NCI-H526 (cell line): ENCODE results near the gene NONO.
"Not testable (repeated sequence)": the region's sequence is repeated elsewhere in the genome, so short reads cannot be mapped to it uniquely, and the experiment has no call there.

Experiments
- DNase-seq, 2 experiments: peaks; one replicate each; lab custom pipeline; 2025; lab: John Stamatoyannopoulos, UW

NONO gene, protein sequence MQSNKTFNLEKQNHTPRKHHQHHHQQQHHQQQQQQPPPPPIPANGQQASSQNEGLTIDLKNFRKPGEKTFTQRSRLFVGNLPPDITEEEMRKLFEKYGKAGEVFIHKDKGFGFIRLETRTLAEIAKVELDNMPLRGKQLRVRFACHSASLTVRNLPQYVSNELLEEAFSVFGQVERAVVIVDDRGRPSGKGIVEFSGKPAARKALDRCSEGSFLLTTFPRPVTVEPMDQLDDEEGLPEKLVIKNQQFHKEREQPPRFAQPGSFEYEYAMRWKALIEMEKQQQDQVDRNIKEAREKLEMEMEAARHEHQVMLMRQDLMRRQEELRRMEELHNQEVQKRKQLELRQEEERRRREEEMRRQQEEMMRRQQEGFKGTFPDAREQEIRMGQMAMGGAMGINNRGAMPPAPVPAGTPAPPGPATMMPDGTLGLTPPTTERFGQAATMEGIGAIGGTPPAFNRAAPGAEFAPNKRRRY

DNA sequence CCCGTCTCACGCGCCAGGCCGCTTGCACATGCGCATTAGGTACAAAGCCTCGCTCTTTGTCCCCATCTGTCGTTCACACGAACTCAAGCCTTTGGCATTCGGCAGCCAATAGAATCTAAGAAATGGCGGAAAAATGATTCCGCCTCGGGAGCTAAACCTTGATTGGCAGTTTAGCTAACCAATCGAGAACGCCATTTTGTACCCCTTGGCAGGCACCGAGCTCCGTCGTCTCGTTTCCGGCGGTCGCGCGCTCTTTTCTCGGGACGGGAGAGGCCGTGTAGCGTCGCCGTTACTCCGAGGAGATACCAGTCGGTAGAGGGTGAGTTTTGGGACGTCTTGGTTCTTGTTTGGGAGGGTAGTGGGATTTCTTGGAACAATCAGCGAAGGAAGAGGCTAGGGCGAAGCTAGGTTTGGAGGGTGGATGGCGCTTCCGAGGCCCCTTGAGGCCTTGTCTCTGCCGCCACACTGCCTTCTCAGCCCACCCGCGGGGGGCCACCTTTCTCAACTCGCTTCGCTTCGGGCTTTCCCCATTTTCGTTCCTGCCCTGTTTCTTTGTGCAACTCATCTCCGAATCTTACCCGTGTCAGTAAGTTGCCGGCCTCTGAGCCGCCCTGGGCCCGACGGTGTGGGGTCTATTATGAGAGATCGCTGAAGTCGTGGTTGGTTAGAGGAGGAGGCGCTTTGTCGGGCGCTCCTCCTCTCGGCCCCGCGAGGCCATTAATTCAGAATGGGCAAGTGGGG lies at the start of gene NONO:
Gene NONO (plus strand): TSS at position 233 of the 741 bp plus-strand sequence. CDS start 7,003 bp downstream, outside the sequence.
- DNase-seq: peak; percentile 98

DNA sequence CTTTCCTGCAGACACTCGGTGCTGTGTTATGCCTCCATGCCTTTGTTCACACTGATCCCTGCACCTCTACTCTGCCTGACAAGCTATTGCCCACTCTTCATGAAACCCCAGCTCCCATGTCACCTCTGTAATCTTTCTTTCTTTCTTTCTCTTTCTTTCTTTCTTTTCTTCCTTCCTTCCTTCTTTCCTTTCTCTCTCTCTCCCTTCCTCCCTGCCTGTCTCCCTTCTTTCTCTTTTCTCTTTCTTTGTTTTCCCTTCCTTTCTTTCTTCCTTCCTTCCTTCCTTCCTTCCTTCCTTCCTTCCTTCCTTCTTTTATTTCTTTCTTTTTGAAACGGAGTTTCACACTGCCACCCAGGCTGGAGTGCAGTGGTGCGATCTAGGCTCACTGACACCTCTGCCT lies 48.0 kb upstream of the NONO start:
- no peak for DNase-seq

- no peak for DNase-seq
Observed at GRCh38 chrX:71236836-71237235, 46.6 kb upstream of the NONO start.

- no peak for DNase-seq
Observed at GRCh38 chrX:71239781-71240180, 43.7 kb upstream of the NONO start.

GRCh38 chrX:71241301-71241700 lies 42.1 kb upstream of the NONO start:
- no peak for DNase-seq

- no peak for DNase-seq
Observed at GRCh38 chrX:71244359-71245128, 38.9 kb upstream of the NONO start.

DNA sequence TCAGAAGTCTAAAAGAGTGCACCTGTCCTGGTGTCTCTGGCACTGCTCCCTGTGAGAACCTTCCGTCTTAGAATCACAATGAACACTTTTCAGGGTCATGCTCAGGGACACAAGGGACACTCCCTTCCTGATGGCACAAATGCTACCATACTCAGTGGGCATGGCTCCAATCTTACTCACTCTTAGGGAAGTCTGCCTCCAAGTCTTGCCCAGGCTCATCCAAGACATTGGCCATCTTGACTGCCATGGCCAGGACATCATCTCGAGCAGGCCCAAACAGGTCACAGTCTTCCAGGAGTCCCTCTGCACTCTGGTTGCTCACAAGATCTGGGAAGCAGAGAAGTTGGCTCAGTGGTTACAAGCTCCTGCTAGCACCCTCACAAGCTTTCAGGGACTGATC lies 38.3 kb upstream of the NONO start:
- no peak for DNase-seq

- DNase-seq: no peak
Observed at GRCh38 chrX:71250841-71251240, 32.6 kb upstream of the NONO start.

GRCh38 chrX:71251466-71251973 lies 31.9 kb upstream of the NONO start:
- no peak for DNase-seq

DNA sequence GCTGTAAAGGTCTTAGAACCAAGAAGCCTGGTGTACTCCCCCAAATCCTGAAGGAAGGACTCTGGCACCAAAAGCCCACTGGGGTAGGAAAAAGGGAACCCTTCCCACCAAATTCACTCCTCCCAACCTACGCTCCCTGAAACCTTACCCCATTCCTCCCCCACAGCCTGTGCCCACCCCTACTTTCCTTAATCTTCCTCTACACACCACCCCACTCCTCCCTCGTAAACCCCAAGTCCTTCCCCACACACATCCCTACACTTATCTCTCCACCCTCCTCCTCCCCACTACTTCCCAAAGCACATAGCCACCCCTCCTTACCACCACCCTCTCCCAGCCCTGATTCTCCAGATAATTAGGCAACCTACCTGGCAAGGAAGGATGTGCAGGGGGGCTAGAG lies 31.2 kb upstream of the NONO start:
- no peak for DNase-seq

GRCh38 chrX:71253253-71254091 lies 30.0 kb upstream of the NONO start:
- peak in 1 of 2 experiments; percentile 56 for DNase-seq

DNA sequence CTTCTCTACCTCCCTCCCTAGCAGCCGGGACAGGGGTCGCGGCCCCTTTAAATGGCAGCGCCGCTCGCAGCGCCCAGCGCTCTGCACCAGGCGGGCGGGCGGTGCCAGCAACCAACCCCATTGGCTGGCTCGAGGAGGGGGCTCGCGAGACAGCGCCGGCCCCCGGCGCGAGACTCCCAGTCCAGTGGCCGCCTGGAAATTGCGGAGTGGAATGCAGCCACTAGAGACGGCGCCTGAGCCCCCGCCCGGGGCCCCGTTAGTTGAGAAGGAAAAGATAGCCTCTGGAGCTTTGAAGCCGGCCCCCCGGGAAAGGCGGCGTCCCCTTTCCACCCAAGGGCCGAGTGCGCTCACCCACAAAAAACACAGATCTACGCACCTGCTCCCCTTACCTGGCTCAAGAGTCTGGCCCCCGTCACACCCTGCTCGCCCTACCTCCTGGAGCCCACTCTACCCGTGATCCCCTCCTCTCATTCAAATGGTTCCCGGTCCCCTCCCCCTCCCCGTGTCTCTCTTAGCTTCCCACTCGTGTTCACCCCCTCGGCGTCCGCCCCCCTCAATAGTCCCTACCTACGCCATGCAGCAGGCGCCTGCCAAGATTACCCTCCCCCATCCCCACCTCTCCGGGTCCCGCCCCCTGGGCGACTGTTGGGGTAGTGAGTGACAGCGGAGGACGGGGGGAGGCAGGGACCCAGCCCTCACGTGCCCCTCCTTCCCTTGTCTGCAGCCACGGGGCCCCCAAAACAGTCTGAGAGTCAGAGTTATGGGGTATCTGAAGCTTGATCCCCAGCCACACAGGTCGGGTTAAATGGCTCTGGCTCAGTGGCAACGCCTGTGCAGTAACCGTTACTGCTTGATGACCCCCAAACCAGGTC lies 29.1 kb upstream of the NONO start, which contains the start of gene ZMYM3:
Gene ZMYM3 (minus strand): TSS at position 49 of the 872 bp plus-strand sequence. CDS start 885 bp downstream, outside the sequence.
- DNase-seq: peak; percentile 70 to 93

DNA sequence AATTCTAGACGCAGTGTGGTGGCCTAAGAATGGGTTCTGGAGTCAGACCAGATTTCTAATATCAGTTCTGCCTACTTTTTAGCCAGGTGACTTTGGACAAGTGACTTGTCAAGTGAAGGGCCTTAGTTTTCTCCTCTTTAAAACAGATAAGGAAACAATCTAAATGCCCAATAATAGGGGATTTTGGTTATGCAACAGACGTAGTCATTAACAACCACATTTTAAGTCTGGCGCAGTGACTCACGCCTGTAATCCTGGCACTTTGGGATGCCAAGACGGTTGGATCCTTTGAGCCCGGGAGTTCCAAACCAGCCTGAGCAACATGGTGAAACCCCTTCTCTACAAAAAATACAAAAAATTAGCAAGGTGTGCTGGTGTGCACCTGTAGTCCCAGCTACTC lies 27.4 kb upstream of the NONO start:
- DNase-seq: no peak

DNA sequence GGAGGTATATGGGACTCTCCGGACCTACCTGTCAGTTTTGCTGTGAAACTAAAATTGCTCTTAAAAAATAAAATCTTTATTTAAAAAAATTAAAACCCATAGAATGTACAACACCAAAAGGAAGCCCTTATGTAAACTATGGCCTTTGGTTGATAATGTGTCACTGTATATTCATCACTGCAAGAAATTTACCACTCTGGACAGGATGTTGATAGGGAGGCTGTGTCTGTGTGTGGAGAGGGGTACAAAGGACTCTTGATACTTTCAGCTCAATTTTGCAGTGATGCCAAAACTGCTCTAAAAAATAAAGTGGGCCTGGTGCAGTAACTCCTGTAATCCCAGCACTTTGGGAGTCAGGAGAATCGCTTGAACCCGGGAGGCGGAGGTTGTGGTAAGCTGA lies 26.6 kb upstream of the NONO start:
- DNase-seq: no peak

GRCh38 chrX:71268624-71269023 lies 14.8 kb upstream of the NONO start:
- DNase-seq: not testable (repeated sequence)

DNA sequence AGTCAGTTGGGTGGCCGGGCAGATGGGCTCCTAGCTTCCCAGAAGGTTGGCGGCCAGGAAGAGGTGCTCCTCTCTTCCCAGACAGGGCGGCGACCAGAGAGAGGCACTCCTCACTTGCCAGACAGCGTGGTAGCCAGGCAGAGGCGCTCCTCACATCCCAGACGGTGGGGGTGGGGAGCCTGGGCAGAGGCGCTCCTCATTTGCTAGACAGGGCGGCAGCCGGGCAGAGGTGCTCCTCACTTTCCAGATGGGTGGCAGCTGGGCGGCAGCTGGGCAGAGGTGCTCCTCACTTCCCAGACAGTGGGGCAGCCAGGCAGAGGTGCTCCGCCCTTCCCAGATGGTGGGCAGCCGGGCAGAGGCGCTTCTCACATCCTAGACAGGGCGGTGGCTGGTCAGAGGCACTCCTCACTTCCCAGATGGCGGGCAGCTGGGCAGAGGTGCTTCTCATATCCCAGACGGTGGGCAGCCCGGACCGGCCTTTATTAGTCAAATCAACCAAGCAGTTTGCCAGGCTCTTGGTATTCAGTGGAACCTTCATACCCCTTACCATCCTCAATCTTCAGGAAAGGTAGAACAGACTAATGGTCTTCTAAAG lies 13.5 kb upstream of the NONO start:
- no peak for DNase-seq

- DNase-seq: not testable (repeated sequence)
Observed at GRCh38 chrX:71272313-71272712, 11.1 kb upstream of the NONO start.

- DNase-seq: not testable (repeated sequence)
Observed at GRCh38 chrX:71281300-71281699, 2.1 kb upstream of the NONO start.

GRCh38 chrX:71282514-71283402 lies 677 bp upstream of the NONO start:
- DNase-seq: no peak
